H54 (cell line): ENCODE data around the gene COBLL1.

ENCODE experiments used
- DNase-seq: peaks from one replicate; pipeline ENCODE4 v3.0.0; 2011; ENCODE audit warnings: low spot score, mixed read lengths; ENCODE audit not compliant: insufficient read length
- FAIRE-seq: peaks from 3 replicates; lab custom pipeline; 2011; peaks lifted over from hg19 to GRCh38; lab: Jason Lieb, UNC
- POLR2A ChIP-seq: IDR thresholded peaks from 2 replicates; pipeline ENCODE4 v1.6.1; 2011; ENCODE audit warnings: low read depth, mild to moderate bottlenecking, low read length

The COBLL1 gene

GRCh38 chr2:164760179-164760578, 81.4 kb downstream of the COBLL1 start:
- peak; percentile 11 for FAIRE-seq
- no peak for TF ChIP-seq POLR2A

GRCh38 chr2:164757934-164758695, 83.5 kb downstream of the COBLL1 start:
- no peak for FAIRE-seq
- no peak for TF ChIP-seq POLR2A
- no peak for DNase-seq

More at GRCh38 chr2:164760179-164760578, 81.4 kb downstream of the COBLL1 start:
- no peak for DNase-seq

- no peak for TF ChIP-seq POLR2A
- FAIRE-seq (no peak), DNase-seq (no peak)
Measured at GRCh38 chr2:164756773-164757172, 84.8 kb downstream of the COBLL1 start.

- DNase-seq (no peak), FAIRE-seq (no peak)
- no peak for TF ChIP-seq POLR2A
Measured at GRCh38 chr2:164755952-164756351, 85.7 kb downstream of the COBLL1 start.

- TF ChIP-seq POLR2A, result no peak
- FAIRE-seq (no peak), DNase-seq (no peak)
Measured at GRCh38 chr2:164754157-164755093, 87.2 kb downstream of the COBLL1 start.

GRCh38 chr2:164752956-164753355, 88.7 kb downstream of the COBLL1 start:
- no peak for DNase-seq
- TF ChIP-seq POLR2A, result no peak
- no peak for FAIRE-seq

GRCh38 chr2:164747783-164748433, 93.7 kb downstream of the COBLL1 start:
- DNase-seq (no peak), FAIRE-seq (no peak)
- no peak for TF ChIP-seq POLR2A

- TF ChIP-seq POLR2A, result no peak
- FAIRE-seq (no peak), DNase-seq (no peak)
Measured at GRCh38 chr2:164747140-164747539, 94.5 kb downstream of the COBLL1 start.

- FAIRE-seq (no peak), DNase-seq (no peak)
- TF ChIP-seq POLR2A, result no peak
Measured at GRCh38 chr2:164746713-164747112, 94.9 kb downstream of the COBLL1 start.

GRCh38 chr2:164745012-164745797, 96.4 kb downstream of the COBLL1 start:
- TF ChIP-seq POLR2A, result no peak
- FAIRE-seq, result no peak
- no peak for DNase-seq

GRCh38 chr2:164742738-164743317, 98.8 kb downstream of the COBLL1 start:
- DNase-seq, result no peak
- no peak for FAIRE-seq
- TF ChIP-seq POLR2A, result no peak

GRCh38 chr2:164739966-164740365, 101.7 kb downstream of the COBLL1 start:
- DNase-seq (peak; percentile 7), FAIRE-seq (peak; percentile 82)
- no peak for TF ChIP-seq POLR2A

- peak; percentile 98 for FAIRE-seq
- no peak for TF ChIP-seq POLR2A
- DNase-seq, result peak; percentile 12
Measured at GRCh38 chr2:164737612-164738081, 104.0 kb downstream of the COBLL1 start.
